HG02642 (cell line): ENCODE results near the gene TULP1.

ENCODE experiments used
- ATAC-seq: cut with Tn5 transposase; IDR thresholded peaks from one replicate; pipeline ENCODE4 v1.9.1; 2021; ENCODE audit warnings: mild to moderate bottlenecking; ENCODE audit not compliant: unreplicated experiment, poor library complexity

Gene TULP1

GRCh38 chr6:35486005-35486925, 26.4 kb downstream of the TULP1 start:
- no peak for ATAC-seq

DNA sequence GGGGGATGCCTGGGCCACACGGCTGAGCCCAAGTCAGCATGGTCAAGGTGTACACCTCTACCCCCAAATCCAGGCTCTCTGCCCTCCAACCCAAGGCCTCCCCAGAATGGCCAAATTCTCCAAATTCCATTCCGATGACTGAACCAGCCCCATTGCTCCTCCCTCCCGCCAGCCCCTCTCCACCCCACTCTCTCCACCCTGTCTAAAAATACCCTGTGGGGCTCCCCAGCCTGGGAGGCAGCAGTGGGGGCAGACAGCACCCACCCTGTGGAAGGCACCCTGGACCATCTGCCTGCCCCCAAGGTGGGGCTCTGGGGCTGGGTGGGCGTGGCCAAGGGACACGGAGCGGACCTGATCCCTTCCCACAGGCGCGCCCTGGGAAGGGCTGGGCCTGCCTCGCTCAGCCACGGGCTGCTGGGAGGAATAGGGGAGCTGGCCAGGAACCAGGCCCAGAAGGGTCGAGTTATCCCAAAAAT, 27.3 kb downstream of the TULP1 start:
- no peak for ATAC-seq

GRCh38 chr6:35484921-35485392, 27.7 kb downstream of the TULP1 start:
- ATAC-seq = no peak

GRCh38 chr6:35483893-35484645, 28.6 kb downstream of the TULP1 start:
- ATAC-seq = no peak

- ATAC-seq = no peak
Observed at GRCh38 chr6:35483490-35483889, 29.2 kb downstream of the TULP1 start.

- no peak for ATAC-seq
Observed at GRCh38 chr6:35483062-35483461, 29.6 kb downstream of the TULP1 start.

- ATAC-seq = no peak
Observed at GRCh38 chr6:35481226-35481625, 31.5 kb downstream of the TULP1 start.

- no peak for ATAC-seq
Observed at GRCh38 chr6:35480176-35480575, 32.5 kb downstream of the TULP1 start.

DNA sequence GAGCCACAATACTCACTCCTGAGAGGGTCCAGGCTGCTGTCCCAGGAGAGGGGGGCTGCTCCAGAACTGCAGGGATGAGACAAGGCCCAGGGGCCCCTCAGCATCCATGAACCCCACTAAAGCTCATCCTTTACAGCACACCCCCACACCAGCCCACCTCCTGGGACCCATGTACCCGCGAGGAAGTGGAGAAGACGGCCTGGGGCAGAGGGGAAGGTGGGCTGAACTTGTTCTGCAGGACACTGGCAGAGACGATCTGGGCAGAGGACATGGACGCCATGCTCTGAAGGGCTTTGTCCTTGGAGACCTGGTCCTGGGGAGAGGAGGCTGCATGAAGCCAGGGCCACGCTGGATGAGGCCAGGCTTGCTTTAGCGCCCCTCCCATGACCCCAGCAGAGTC, 34.4 kb downstream of the TULP1 start:
- no peak for ATAC-seq

GRCh38 chr6:35477551-35478179, 35.0 kb downstream of the TULP1 start:
- no peak for ATAC-seq

- no peak for ATAC-seq
Observed at GRCh38 chr6:35477028-35477427, 35.7 kb downstream of the TULP1 start.

DNA sequence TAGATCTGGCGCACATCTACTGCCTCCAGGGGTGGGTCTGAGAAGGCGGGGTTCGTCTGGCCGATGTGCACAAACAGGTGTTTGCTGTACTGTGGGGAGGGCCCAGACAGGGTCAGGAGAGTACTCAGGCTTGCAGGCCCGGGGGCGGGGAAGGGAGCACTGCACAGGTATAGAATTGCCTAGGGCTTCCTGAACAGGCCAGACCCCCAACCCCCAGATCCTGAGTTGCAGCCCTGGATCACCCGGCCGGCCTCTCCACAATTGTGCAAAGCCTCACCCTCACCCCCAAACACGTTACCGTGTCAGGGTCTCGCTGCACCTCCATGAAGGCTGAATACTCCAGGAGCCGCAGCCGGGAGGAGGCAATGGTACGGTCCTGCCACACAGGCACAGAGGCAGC, 36.7 kb downstream of the TULP1 start:
- no peak for ATAC-seq

DNA sequence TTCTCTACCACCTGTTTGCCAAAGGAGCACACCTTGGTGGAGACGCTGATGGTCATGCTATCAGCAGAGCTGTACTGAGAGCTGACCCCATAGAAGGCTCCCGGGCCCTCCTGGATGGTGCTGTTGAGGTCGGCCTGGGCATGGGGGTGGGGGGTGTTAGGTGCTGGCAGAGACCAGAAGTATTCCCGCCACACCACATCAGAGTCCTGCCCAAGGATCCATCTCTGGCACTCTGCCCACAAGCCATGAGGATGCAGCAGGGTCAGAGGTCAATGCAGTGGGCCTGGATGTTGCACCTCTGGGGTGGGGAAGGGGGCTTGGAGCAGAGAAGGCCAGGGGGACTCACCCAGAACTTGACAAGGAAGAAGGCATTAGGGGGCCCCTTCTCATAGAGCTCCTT, 37.1 kb downstream of the TULP1 start:
- ATAC-seq = no peak

DNA sequence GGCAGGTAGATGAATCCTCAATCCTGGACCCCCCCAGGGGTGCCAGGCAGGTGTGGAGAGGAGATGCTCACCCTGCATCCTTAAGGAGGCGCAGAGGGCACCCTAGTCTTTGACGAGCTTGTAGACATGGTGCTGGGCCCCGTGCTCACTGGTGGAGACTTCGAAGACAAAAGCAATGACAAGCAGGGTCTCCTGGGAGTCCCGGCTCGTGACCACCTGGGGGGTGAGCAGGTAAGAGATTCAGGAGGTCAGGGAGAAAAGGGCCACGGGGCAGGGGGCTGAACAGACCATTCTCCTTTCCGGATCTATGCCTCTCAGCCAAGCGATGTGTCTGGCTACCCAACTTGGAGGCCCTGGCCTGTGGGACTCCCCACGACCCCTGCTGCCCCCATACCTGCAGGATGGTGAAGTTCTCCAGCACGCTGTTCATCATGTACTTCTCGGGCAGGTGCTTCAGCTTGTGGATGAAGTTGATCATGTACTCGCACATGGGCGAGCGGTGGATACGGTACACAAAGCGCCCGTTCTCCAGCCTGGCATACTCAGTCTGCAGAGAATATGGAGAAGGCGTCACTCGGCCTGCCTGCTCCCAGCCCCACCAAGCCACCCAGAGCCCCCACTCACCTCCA, 37.6 kb downstream of the TULP1 start:
- no peak for ATAC-seq

DNA sequence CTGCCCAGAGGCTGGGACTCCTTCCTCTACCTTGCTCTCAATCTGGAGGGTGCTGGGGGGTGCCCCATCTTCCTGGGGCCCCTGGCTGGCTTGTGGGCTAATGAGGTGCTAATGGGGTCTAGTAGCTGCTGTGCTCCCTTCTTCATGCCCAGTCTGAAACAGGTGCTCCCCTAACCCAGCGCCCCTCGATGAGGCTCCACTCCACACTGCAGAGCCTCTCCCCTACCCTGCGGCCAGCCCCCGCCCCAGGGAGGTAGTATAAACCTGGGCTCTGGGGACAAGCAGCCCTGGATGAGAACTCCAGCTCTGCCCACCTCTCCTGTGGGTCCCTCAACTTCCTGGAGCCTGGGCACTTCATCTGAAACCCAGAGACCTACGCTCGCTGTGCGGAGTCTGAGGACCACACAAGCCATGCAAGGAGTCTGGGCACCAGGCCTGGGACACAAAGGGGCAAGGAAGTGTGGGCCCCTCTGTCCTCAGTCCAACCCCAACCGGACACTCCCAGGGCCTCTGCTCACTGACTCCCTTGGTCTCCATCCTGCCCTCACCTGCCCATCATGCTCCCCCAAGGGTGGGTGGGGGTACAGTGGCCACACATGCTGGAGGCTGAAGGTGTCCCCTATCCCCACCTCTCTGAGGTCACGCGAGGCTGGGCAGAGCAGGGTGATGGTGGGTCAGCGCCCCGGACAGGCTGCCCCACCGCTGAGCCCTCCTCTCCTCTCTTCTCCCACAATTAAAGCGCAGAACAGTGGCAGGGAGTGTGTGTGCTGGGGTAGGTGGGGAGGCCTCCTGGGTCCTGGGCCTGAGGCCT, 38.4 kb downstream of the TULP1 start:
- ATAC-seq = no peak

DNA sequence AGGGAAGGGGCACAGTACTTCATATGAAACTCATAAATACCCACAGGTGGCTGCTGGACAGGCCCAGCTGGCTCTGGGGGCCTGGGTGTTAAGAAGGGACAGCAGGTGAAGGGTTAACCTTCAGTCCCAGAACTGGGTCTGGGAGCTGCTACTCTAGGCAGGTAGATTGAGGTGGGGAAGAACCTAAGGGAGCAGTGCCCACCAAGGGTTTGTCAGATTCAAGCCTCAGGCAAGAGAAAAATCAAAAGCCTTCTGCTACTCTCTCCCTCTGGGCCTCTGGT, 38.9 kb downstream of the TULP1 start:
- no peak for ATAC-seq

- ATAC-seq = no peak
Observed at GRCh38 chr6:35473075-35473849, 39.4 kb downstream of the TULP1 start.

DNA sequence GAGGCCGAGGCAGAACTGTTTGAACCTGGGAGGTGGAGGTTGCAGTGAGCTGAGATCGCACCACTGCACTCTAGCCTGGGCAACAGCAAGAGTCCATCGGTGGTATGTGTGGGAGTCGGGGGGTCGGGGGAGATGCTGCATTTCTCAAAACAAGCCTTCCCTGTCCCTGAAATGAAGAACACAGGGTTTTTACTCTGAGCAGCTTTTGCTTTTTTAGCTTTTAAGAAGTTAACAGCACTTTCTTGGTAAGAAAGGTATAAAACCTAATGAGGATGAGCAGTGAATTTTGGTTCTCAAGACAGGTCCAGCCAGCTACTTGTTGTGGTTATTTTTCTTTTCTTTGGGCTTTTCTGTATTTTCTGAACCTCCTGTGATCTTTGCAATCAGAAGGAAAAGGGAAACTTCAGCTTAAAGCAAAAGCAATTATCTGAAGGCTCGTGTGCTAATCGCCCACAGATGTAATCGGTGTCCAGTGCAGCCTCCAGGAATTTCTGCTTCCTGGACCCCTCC, 40.8 kb downstream of the TULP1 start:
- no peak for ATAC-seq

DNA sequence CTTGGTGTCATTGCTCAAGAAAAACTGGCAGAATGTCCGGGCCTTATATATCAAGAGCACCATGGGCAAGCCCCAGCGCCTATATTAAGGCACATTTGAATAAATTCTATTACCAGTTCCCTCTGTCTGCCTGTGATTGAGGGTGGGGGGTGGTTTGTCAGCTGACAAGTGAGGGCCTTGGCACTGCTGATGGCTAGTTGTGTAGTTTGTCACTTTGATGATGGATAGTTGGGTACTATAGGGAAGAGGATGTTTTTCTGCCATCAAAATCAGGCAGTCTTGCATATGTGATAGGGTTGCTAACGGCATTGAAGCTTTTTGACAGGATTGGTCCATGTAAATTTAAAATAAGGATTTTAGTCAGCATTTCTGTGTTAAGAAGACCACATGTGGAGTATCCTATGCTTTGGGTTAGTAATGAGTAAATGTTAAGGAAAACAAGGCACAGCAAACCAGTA, 42.0 kb downstream of the TULP1 start:
- no peak for ATAC-seq
